Right lobe of liver (tissue), 4 donors: ENCODE measurements around the gene CST9.

ENCODE experiments used
- POLR2A ChIP-seq: fragments of 450-650 bp; IDR thresholded peaks from one replicate; pipeline ENCODE4 v1.6.1; 2017; ENCODE audit warnings: antibody characterized with exemption, mild to moderate bottlenecking
- TF ChIP-seq, protein P1 (sequence below), 4 donors: fragments of 200-600 bp in 3 of 4; fragments of 450-650 bp in 1 of 4; IDR thresholded peaks; one replicate each; pipeline versions ENCODE4 v1.5.1 to v1.8.0; 2016 to 2022; ENCODE audit warnings: antibody characterized with exemption in 4 of 4, mild to moderate bottlenecking in 2 of 4
- donor health status: DM: no; HTN: no; CAD: no.
- donor health status: DM: no; HTN: no; CAD: no.
- donor health status: DM: no; HTN: yes; CAD: no.

GRCh38 chr20:23604306-23604705 lies 1.4 kb downstream of the CST9 start:
- TF ChIP-seq, protein P1, sequence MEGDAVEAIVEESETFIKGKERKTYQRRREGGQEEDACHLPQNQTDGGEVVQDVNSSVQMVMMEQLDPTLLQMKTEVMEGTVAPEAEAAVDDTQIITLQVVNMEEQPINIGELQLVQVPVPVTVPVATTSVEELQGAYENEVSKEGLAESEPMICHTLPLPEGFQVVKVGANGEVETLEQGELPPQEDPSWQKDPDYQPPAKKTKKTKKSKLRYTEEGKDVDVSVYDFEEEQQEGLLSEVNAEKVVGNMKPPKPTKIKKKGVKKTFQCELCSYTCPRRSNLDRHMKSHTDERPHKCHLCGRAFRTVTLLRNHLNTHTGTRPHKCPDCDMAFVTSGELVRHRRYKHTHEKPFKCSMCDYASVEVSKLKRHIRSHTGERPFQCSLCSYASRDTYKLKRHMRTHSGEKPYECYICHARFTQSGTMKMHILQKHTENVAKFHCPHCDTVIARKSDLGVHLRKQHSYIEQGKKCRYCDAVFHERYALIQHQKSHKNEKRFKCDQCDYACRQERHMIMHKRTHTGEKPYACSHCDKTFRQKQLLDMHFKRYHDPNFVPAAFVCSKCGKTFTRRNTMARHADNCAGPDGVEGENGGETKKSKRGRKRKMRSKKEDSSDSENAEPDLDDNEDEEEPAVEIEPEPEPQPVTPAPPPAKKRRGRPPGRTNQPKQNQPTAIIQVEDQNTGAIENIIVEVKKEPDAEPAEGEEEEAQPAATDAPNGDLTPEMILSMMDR (IDR thresholded peaks at IDR 0.05): no peak
- no peak for TF ChIP-seq POLR2A
